Kidney epithelial cell (primary cell): Measurements from ENCODE around the gene AK2. TPM values are rescaled to one million over a fixed set of nuclear protein-coding genes. Genes with fewer than 3 reads are reported as not detected.
"Not testable (repeated sequence)": the region's sequence is repeated elsewhere in the genome, so short reads cannot be mapped to it uniquely, and the experiment has no call there.

ENCODE experiments used
- DNase-seq: peaks from one replicate; pipeline ENCODE4 v3.0.0-alpha.2; 2010; ENCODE audit warnings: low read depth
- H3K27me3 ChIP-seq: 2 replicates; pipeline ENCODE4 v1.6.0; 2011; ENCODE audit warnings: low read length; ENCODE audit not compliant: control insufficient read depth, insufficient read depth
- H3K36me3 ChIP-seq: 2 replicates; pipeline ENCODE4 v1.5.1; 2011; ENCODE audit warnings: low read length; ENCODE audit not compliant: control insufficient read depth, insufficient read depth
- H3K4me3 ChIP-seq: 2 replicates; pipeline ENCODE4 v1.5.1; 2011; ENCODE audit warnings: low read depth, mild to moderate bottlenecking, control low read depth, low read length
- CTCF ChIP-seq: IDR thresholded peaks from 2 replicates; pipeline ENCODE4 v1.5.1; 2011; ENCODE audit warnings: mild to moderate bottlenecking, moderate library complexity, low read length, control low read depth, inconsistent platforms; ENCODE audit not compliant: insufficient read depth, poor library complexity, severe bottlenecking
- total RNA-seq: library from RNA; depleted of rRNA; stranded (reverse); fragments of >200 nt; gene quantifications from 2 replicates; pipeline ENCODE4 v1.2.3, GENCODE V29; 2015

Gene AK2
- total RNA-seq, 1 donor from 2014 or later: 161 TPM

GRCh38 chr1:33025180-33025569 lies 11.5 kb downstream of the AK2 start:
- peaks cover 4% of the 10 kb centered on the region for H3K36me3 ChIP-seq
- no peak for DNase-seq
- no peak overlapping the region for H3K4me3 ChIP-seq

GRCh38 chr1:33024430-33025179 lies 12.1 kb downstream of the AK2 start:
- H3K36me3 ChIP-seq, H3K4me3 ChIP-seq, DNase-seq, H3K27me3 ChIP-seq: not testable (repeated sequence)

More at GRCh38 chr1:33025180-33025569, 11.5 kb downstream of the AK2 start:
- TF ChIP-seq CTCF: no peak
- no peaks in the 10 kb centered on the region for H3K27me3 ChIP-seq

- DNase-seq: no peak
- H3K36me3 ChIP-seq: peaks cover 2% of the 10 kb centered on the region
- TF ChIP-seq CTCF: no peak
Observed at GRCh38 chr1:33022650-33023200, 14.0 kb downstream of the AK2 start.

GRCh38 chr1:33021567-33022431 lies 14.9 kb downstream of the AK2 start:
- Histone ChIP-seq H3K36me3 (peaks cover 2% of the 10 kb centered on the region), H3K27me3 (no peaks in the 10 kb centered on the region), H3K4me3 (no peak overlapping the region)
- no peak for TF ChIP-seq CTCF
- DNase-seq: no peak

More at GRCh38 chr1:33022650-33023200, 14.0 kb downstream of the AK2 start:
- Histone ChIP-seq H3K4me3 (no peak overlapping the region), H3K27me3 (no peaks in the 10 kb centered on the region)

GRCh38 chr1:33018112-33018511 lies 18.6 kb downstream of the AK2 start:
- Histone ChIP-seq H3K36me3 (peaks cover 2% of the 10 kb centered on the region), H3K27me3 (no peaks in the 10 kb centered on the region), H3K4me3 (no peak overlapping the region)
- no peak for DNase-seq
- no peak for TF ChIP-seq CTCF

- no peak for TF ChIP-seq CTCF
- DNase-seq: no peak
- H3K27me3 ChIP-seq: no peaks in the 10 kb centered on the region
- no peak overlapping the region for H3K4me3 ChIP-seq
- H3K36me3 ChIP-seq: peaks cover 2% of the 10 kb centered on the region
Observed at GRCh38 chr1:33017175-33017574, 19.5 kb downstream of the AK2 start.
